HepG2 (cell line): ENCODE measurements around the gene PCSK6. TPM values are rescaled to one million over a fixed set of nuclear protein-coding genes. Genes with fewer than 3 reads are reported as not detected.

Experiments used
- AKNA ChIP-seq: sonication (generic); formaldehyde crosslinking; IDR thresholded peaks from 2 replicates; pipeline ENCODE4 v1.4.0; 2020; ENCODE audit warnings: missing genetic modification reagents, borderline replicate concordance
- ETV6 ChIP-seq: sonication (generic); formaldehyde crosslinking; conservative IDR thresholded peaks from 2 replicates; pipeline ENCODE4 v1.4.0; 2020; ENCODE audit warnings: missing genetic modification reagents
- FOSL2 ChIP-seq: sonication (generic); formaldehyde crosslinking; IDR thresholded peaks from 2 replicates; pipeline ENCODE4 v1.4.0; 2020; ENCODE audit warnings: missing genetic modification reagents
- HIVEP1 ChIP-seq: sonication (generic); formaldehyde crosslinking; IDR thresholded peaks from 2 replicates; pipeline ENCODE4 v1.4.0; 2020; ENCODE audit warnings: mild to moderate bottlenecking, missing genetic modification reagents
- HNRNPL ChIP-seq: fragments of 200-400 bp; formaldehyde crosslinking; IDR thresholded peaks from 2 replicates; pipeline ENCODE4 v1.6.1; 2017; ENCODE audit warnings: mild to moderate bottlenecking, low read depth, low read length
- NFE2L2 ChIP-seq: fragments of 150-350 bp; IDR thresholded peaks from 2 replicates; pipeline ENCODE4 v1.6.1; 2014; ENCODE audit warnings: low read length
- REPIN1 ChIP-seq: sonication (generic); formaldehyde crosslinking; IDR thresholded peaks from 2 replicates; pipeline ENCODE4 v1.8.0; 2022; ENCODE audit warnings: missing genetic modification reagents, low read depth, mild to moderate bottlenecking, borderline replicate concordance
- REST ChIP-seq, 2 experiments: IDR thresholded peaks; 2 replicates each; pipeline ENCODE4 v1.6.1; 2011 to 2012; ENCODE audit warnings: low read length in 2 of 2, borderline replicate concordance in 1 of 2, low read depth in 1 of 2, mild to moderate bottlenecking in 1 of 2, moderate library complexity in 1 of 2
- RFXANK ChIP-seq: IDR thresholded peaks from 2 replicates; pipeline ENCODE4 v1.6.1; 2016
- SUZ12 ChIP-seq: fragments of 150-350 bp; IDR thresholded peaks from 2 replicates; pipeline ENCODE4 v1.6.1; 2014; ENCODE audit warnings: low read depth, low read length
- U2AF1 ChIP-seq: fragments of 200-400 bp; formaldehyde crosslinking; optimal IDR thresholded peaks from 2 replicates; pipeline ENCODE3; 2017; ENCODE audit warnings: mild to moderate bottlenecking, low read depth, low read length
- ZFP1 ChIP-seq: IDR thresholded peaks from 2 replicates; pipeline ENCODE4 v1.6.1; 2016
- ZNF329 ChIP-seq: sonication (generic); formaldehyde crosslinking; IDR thresholded peaks from 2 replicates; pipeline ENCODE4 v1.9.0; 2021; ENCODE audit warnings: low read depth, mild to moderate bottlenecking, missing genetic modification reagents
- ZNF414 ChIP-seq: sonication (generic); formaldehyde crosslinking; IDR thresholded peaks from 2 replicates; pipeline ENCODE4 v1.5.0; 2020; ENCODE audit warnings: missing genetic modification reagents
- ZNF614 ChIP-seq: IDR thresholded peaks from 2 replicates; pipeline ENCODE4 v1.6.1; 2018; ENCODE audit warnings: missing biosample characterization, missing genetic modification reagents, inconsistent platforms, borderline replicate concordance
- polyA plus RNA-seq, 8 experiments: library from polyadenylated mRNA; depleted of rRNA in 3 of 8; stranded (reverse) in 7 of 8; unstranded in 1 of 8; fragments of >200 nt; fragmentation: Illumina TruSeq in 4 of 8; extraction: Trizol in 4 of 8; gene quantifications; 2 replicates each; pipeline versions ENCODE4 v1.2.1 to v1.2.3, GENCODE V29; 2011 to 2016; ENCODE audit warnings: low read depth in 4 of 8, missing spikeins in 1 of 8, mixed read lengths in 1 of 8; ENCODE audit not compliant: insufficient read depth in 1 of 8
- total RNA-seq, 5 experiments: library from RNA; depleted of rRNA; stranded (reverse); fragments of >200 nt; fragmentation: Illumina TruSeq; extraction: Trizol; gene quantifications; 2 replicates each; pipeline ENCODE4 v1.2.3, GENCODE V29; 2016; ENCODE audit warnings: low read depth in 1 of 5
- TF ChIP-seq, protein P1 (sequence below): IDR thresholded peaks from 2 replicates; pipeline ENCODE4 v1.4.0; 2020; ENCODE audit warnings: mild to moderate bottlenecking, missing genetic modification reagents

PCSK6 gene
- total and polyA plus RNA-seq, 2 of the 13 experiments (the other 11 are each of a cell fraction or from before 2014, with no cell fraction given) = 56.5 to 155 TPM

DNA sequence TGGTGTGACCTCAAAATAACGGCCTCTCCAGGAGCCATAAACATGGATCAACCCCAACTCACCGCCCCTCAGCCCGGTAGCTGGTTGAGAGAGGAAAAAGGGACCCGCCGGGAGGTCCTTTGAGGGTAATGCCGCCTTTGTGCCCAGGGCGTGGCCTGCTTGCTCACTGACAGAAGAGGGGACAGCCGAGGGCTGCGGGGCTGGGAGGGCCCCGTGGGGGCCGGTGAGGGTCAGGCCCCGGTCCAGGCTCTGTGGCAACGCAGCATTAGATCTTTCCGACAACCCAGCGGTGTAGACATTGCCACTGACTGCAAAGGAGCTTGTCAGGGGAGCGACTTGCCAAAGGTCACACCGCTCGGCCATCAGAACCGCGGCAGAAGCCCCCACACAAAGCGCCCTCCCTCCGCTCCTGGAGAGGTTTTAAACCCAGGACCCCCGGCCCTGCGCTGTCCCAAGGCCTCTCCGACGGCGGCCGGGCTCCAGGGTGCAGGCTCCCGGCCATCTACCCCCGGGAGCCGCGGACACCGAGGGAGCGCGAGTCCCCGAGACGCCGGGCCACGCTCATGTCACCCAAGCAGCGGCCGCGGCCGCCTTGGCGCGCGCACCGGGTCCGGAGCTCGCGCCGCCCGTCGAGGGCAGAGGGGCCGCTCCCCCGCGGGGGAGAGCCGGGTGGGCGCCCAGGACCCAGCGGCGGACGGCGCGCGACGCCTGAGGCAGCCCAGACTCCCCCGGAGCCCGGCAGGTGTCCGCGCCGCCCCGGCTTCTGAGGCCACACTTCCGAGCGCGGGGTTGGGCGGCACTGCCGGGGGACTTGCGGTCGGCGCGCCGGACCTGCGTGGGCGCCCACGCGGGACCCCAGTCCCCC, 975 bp downstream of the PCSK6 start (continued):
- TF ChIP-seq AKNA (CRISPR knock-in tag) = no peak
- TF ChIP-seq ZNF614 (CRISPR knock-in tag) = no peak
- peak; percentile 60 for TF ChIP-seq U2AF1
- TF ChIP-seq NFE2L2 = no peak
- no peak for TF ChIP-seq ZFP1 (CRISPR knock-in tag)
- no peak for TF ChIP-seq ZNF414
- TF ChIP-seq RFXANK = no peak
- no peak for TF ChIP-seq REST (IDR thresholded peaks at IDR 0.05; ENCODE audit: borderline replicate concordance in 1 of 2, low read depth in 1 of 2, low read length in 2 of 2)
- no peak for TF ChIP-seq REPIN1 (CRISPR knock-in tag)
- TF ChIP-seq SUZ12 = no peak
- peak; percentile 41; the same call in 1 of the 2 replicates for TF ChIP-seq FOSL2 (CRISPR knock-in tag)
- no peak for TF ChIP-seq ZNF329 (CRISPR knock-in tag)
- TF ChIP-seq ETV6 (CRISPR knock-in tag) = 0 out of 2 replicates have a peak, but pooled peaks have one; percentile 45
- TF ChIP-seq, protein P1, sequence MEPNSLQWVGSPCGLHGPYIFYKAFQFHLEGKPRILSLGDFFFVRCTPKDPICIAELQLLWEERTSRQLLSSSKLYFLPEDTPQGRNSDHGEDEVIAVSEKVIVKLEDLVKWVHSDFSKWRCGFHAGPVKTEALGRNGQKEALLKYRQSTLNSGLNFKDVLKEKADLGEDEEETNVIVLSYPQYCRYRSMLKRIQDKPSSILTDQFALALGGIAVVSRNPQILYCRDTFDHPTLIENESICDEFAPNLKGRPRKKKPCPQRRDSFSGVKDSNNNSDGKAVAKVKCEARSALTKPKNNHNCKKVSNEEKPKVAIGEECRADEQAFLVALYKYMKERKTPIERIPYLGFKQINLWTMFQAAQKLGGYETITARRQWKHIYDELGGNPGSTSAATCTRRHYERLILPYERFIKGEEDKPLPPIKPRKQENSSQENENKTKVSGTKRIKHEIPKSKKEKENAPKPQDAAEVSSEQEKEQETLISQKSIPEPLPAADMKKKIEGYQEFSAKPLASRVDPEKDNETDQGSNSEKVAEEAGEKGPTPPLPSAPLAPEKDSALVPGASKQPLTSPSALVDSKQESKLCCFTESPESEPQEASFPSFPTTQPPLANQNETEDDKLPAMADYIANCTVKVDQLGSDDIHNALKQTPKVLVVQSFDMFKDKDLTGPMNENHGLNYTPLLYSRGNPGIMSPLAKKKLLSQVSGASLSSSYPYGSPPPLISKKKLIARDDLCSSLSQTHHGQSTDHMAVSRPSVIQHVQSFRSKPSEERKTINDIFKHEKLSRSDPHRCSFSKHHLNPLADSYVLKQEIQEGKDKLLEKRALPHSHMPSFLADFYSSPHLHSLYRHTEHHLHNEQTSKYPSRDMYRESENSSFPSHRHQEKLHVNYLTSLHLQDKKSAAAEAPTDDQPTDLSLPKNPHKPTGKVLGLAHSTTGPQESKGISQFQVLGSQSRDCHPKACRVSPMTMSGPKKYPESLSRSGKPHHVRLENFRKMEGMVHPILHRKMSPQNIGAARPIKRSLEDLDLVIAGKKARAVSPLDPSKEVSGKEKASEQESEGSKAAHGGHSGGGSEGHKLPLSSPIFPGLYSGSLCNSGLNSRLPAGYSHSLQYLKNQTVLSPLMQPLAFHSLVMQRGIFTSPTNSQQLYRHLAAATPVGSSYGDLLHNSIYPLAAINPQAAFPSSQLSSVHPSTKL = peak; percentile 66
- peak; percentile 53; the same call in 1 of the 2 replicates for TF ChIP-seq HIVEP1 (CRISPR knock-in tag)
- peak; percentile 96 for TF ChIP-seq HNRNPL
